DLD1 (cell line): ENCODE results near the gene HKDC1.
"Not testable (repeated sequence)": the region's sequence is repeated elsewhere in the genome, so short reads cannot be mapped to it uniquely, and the experiment has no call there.

Experiments used
- in situ Hi-C: cut with HindIII; loops from 2 replicates; pipeline ENCODE4 v1.10.0; 2017; ENCODE audit warnings: low sequenced_read_pairs

Gene HKDC1

GRCh38 chr10:69272624-69273023, 52.5 kb downstream of the HKDC1 start:
- in situ Hi-C loops: no loop called here

GRCh38 chr10:69275444-69275843, 55.3 kb downstream of the HKDC1 start:
- in situ Hi-C loops: no loop called here

- in situ Hi-C loops: no loop called here
Observed at GRCh38 chr10:69276503-69276902, 56.4 kb downstream of the HKDC1 start.

- in situ Hi-C loops: no loop called here
Observed at GRCh38 chr10:69278446-69278963, 58.4 kb downstream of the HKDC1 start, which contains the start of gene HK1. Gene HK1 (plus strand): TSS chr10:69278496.

GRCh38 chr10:69279110-69279509, 59.0 kb downstream of the HKDC1 start:
- in situ Hi-C loops: no loop called here

- in situ Hi-C loops: no loop called here
Observed at GRCh38 chr10:69281507-69282413, 61.6 kb downstream of the HKDC1 start.

GRCh38 chr10:69284402-69284801, 64.3 kb downstream of the HKDC1 start:
- in situ Hi-C loops: not testable (repeated sequence)

- in situ Hi-C loops: no loop called here
Observed at GRCh38 chr10:69285699-69286098, 65.6 kb downstream of the HKDC1 start.

GRCh38 chr10:69287181-69287580, 67.0 kb downstream of the HKDC1 start:
- in situ Hi-C loops: no loop called here

- in situ Hi-C loops: no loop called here
Observed at GRCh38 chr10:69290993-69291392, 70.9 kb downstream of the HKDC1 start.

- in situ Hi-C loops: no loop called here
Observed at GRCh38 chr10:69292459-69292858, 72.3 kb downstream of the HKDC1 start.

- in situ Hi-C loops: no loop called here
Observed at GRCh38 chr10:69295027-69295636, 75.0 kb downstream of the HKDC1 start.

- in situ Hi-C loops: no loop called here
Observed at GRCh38 chr10:69303632-69304051, 83.5 kb downstream of the HKDC1 start.

GRCh38 chr10:69306421-69306820, 86.3 kb downstream of the HKDC1 start:
- in situ Hi-C loops: no loop called here

GRCh38 chr10:69307434-69307833, 87.3 kb downstream of the HKDC1 start:
- in situ Hi-C loops: no loop called here

GRCh38 chr10:69308304-69308703, 88.2 kb downstream of the HKDC1 start:
- in situ Hi-C loops: not testable (repeated sequence)

GRCh38 chr10:69311309-69311708, 91.2 kb downstream of the HKDC1 start:
- in situ Hi-C loops: no loop called here

- in situ Hi-C loops: no loop called here
Observed at GRCh38 chr10:69312528-69312927, 92.4 kb downstream of the HKDC1 start.

GRCh38 chr10:69315100-69315542, 95.0 kb downstream of the HKDC1 start:
- in situ Hi-C loops: no loop called here

GRCh38 chr10:69315610-69316312, 95.6 kb downstream of the HKDC1 start:
- in situ Hi-C loops: no loop called here
